GM19043 (cell line): ENCODE data around the gene NME1.

ENCODE experiments used
- ATAC-seq: cut with Tn5 transposase; IDR thresholded peaks from one replicate; pipeline ENCODE4 v1.9.1; 2021; ENCODE audit warnings: low read depth; ENCODE audit not compliant: unreplicated experiment

Gene NME1

DNA sequence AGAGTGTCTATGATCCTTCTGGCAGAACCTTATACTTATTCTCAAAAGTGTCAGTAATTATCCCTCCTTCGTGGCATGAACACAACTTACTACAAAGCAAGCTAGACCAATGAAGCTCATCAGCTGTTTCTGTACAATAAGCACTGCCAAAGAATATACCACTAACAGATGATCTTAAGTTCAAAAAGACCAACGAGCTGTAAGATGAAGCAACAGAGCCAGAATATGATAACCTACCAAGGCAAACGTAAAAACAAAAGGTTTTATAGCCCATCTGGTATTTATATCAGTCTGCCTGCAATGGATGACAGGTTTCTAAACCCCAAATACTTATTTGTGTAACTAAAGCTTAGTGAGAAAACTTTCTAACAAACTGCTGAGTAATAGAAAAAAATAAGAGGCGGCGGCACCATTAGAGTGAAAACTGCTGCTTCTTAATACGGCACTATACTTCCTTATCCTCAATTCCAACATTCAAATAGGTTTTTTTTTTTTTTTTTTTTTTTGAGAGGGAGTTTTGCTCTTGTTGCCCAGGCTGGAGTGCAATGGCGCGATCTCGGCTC is 35.0 kb downstream of the NME1 start:
- no peak for ATAC-seq

DNA sequence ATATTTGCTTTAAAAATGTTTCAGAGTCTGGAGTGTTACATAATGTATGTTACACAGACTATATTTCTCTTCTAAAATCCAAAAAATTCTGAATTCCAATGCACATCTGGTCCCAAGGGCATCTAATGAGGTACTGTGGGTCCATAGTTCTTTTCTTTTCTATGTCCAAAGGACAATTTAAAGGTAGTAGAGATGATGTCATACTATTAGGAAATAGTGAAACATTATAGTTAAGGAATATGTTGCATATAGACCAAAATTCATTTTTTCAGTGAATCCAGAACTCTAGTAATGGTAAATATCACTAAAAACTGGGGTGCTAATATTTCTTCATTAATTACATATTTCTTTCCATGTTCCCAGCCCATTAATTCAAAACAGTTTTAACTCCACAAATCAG is 35.8 kb downstream of the NME1 start:
- ATAC-seq: no peak

DNA sequence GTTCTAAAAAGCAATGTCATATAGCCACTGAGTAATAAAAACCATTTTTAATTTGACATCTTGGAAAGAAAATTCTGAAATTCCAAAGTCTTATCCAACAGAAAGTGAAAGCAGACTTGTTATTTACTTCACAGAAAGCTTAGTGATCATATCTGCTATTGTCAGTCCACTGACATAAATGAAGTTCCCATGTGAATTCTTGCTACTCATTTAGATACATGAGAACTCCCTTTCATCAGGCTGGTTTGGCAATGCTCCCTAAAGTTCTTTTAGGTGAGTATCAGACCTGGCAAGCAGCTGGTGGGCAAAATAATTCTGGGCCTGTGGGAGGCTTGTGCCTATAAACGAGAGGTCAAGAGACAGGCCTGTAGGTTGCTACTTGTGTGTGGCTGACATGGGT is 36.3 kb downstream of the NME1 start:
- no peak for ATAC-seq

DNA sequence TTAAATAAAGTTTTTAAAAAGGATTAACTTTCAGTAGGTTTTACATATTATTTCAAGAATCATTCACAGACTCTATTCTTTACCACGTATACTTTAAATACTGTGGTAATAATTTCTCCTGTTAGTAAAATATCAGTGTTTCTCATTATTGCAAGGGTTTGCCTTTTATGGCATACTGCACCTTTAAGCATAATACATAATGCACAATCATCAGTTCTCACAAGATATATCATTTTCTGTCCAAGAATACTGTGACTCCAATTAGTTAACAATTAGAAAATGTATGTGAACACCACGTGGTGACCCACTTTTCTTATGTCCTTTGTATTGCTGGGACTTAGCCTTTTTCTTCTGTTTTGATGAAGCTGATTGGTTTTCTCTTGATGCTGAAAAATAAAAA is 38.5 kb downstream of the NME1 start:
- ATAC-seq: no peak

DNA sequence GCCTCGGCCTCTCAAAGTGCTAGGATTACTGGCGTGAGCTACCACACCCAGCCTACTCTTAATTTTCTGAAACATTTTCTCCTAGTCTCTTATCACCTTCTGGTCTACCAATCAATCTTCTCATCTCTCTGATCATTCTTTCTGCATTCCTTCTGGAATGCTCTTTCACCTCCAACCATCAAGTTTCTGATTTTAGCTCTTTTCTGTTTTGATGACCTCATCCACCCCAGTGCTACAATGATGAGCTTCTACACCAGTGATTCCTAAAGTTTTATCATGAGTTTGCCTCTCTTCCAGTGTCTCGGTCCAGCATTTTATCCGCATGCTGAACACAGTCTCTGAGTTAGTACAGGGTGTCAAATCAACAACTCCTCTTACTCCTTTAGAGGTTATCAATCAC is 44.4 kb downstream of the NME1 start:
- no peak for ATAC-seq

DNA sequence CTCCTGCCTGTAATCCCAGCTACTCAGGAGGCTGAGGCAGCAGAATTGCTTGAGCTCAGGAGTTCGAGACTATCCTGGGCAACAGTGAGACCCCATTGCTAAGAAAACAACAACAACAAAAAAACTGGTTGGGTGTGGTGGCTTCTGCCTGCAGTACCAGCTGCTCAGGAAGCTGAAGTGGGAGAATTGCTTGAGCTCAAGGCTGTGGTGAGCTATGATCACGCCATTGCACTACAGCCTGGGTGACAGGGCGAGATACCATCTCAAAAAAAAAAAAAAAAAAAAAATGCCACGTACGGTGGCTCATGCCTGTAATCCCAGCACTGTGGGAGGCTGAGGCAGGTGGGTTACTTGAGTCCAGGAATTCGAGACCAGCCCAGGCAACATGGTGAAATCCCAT is 46.9 kb downstream of the NME1 start:
- no peak for ATAC-seq

DNA sequence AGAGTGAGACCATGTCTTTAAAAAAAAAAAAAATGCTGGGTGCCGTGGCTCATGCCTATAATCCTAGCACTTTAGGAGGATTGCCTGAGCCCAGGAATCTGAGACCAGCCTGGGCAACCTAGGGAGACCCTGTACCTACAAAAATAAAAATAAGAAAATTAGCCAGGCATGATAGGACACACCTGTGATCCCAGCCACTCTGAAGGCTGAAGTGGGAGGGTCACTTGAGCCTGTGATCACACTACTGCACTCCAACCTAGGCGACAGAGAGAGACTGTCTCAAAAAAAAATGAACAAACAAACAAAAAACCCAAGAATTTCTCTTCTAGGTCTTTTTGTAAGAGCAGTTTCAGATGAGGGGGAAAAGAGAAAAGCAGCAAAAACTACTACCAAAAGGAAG is 47.5 kb downstream of the NME1 start:
- no peak for ATAC-seq

DNA sequence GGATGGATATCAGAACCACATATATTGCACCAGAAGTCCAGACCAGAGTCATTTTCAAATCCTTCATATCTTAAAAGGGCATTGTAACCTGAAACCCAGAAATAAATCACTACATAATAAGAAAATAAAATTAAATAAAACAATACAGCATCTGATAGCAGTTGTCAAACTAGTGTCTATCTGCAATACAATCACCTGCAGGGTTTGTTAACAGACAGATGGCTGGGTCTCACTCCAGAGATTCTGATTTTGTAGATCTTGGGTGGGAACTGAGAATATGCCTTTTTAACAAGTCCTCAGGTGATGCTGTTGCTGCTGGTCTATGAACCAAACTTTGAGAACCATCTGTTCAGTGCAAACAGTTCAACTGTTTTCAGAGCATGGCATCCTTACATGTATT is 50.5 kb downstream of the NME1 start:
- ATAC-seq: no peak
